GM18870 (cell line): ENCODE measurements around the gene CACNA1C.

Experiments
- ATAC-seq: cut with Tn5 transposase; IDR thresholded peaks from one replicate; pipeline ENCODE4 v1.9.1; 2021; ENCODE audit warnings: moderate library complexity; ENCODE audit not compliant: unreplicated experiment

The CACNA1C gene

DNA sequence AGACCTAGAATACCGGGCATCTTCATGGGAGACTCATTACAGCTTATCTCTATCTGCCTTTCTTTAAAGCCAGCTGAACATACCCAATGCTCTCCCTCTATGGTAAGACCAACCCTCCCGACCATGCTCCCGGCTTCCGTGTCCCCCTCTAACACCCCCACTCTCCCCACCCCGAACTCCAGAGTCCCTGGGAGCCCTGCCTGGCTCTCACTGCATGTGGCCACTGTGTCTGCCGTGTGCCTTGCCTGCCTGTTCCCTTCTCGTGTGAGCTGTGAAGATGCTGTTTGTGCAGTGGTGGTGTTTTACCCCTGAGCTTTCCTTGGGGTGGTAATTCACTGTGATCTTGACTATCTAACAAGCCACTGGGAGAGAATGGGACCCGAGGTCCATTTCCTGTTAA is 595.6 kb downstream of the CACNA1C start:
- no peak for ATAC-seq

DNA sequence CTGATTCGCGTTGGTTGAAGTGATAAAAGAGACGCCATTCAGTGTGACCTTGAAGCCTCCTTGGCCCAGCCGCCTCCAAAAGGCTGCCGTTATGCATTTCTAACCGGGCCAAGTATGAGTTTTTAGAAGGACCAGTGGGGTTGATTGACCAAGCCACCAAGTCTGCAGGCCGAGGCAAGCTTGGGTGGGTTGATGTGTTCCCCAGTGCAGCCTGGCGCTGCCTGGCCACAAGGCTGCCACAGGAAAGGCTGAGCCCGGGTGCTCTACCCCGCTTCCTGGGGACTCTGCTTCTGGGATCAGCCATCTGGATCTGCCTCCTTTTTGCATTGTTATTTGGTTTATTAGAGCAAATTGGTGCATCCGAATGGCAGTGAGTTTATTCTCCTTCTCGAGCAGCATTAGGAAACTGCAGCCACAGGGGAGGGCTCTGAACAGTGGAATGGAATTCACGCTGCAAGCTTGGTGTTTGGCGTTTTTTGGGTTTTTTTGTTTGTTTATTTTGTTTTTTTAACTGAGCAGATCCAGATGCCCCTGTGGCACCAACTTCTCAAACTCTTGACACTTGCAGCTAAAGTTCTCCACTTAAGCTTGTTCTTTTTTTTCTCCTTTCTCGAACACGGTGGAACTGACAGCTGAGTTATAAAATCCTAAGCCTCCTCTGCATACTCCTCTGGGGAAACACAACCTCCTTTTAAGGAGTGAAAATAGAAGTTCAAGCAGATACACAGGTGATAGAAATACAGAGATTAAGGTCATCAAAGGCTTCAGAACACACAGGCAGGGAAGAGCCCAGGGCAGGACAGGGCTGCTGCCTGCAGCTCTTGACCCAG is 596.6 kb downstream of the CACNA1C start:
- no peak for ATAC-seq

DNA sequence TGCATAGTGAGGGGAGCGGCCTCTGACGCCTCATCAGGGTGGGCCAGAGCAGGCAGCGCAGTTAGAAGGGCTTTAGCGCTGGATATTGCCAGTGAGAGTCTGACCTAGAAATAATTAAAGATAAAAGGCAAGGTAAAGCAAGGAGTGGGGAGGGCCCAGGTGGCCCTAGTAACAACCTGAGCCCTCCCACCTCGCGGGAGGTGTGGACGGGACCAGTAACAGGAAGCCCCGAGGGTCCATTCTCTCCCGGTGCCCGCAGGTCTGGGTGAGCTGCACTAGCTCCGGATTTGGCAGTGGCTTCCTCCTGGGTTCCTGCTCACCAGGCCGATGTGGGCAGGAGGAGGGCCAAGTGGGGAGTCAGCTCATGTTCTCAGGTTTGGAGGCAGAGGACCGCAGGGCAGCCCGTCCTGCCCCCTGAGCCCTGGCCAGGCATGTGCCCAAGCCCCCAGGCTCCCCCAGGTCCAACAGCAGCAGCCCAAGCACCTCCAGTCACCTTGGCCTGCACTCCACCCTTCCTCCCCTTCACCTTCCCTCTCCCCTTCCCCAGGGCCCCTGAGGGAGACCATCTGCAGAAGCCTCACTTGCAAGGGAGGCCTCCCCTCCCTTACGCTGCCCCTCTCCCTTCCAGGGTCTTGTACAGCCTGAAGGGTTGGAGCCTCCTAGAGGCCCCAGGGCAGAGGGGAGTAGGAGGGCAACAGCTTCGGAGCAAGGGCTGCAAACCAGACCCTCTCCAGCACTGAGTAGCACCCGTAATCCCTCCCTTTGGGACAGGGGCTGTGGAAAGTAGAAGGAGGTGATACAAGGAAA is 597.7 kb downstream of the CACNA1C start:
- ATAC-seq, result no peak

DNA sequence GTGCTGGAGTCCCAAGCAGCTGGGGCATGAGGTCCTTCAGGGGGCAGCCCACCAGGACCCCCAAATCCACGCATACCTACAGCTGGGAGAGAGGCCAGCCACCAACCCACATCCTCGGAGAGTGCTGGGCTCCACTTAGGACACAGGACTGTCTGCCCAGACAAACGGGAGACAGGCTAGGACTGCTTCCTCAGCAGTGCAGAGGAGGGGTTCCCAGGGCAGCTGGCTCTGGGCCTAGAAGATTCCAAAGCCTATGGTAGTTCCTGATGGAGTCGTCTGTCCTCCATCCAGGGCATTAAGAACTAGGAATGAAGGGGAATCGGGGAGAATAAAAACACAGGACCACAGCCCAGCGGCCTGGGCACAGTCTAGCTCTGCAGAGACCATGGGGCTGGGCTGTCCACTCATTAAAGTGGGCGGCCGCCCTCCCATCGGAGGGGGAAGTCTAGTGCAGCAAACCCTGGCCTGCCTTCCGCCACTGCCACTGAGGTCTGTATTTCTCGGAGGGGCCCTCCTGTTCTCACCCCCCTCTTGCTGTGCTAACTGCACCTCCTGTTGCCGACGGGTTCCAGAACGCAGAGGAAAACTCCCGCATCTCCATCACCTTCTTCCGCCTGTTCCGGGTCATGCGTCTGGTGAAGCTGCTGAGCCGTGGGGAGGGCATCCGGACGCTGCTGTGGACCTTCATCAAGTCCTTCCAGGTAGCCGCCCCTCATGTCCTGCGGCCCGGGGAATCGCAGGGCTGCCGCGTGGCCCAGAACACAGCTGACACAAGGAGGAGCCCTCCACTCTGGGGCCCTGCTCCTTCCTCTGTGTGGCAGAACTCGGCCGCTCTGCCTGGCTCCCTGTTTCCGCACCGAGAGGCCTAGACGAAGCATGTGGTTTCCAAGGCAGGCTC is 598.5 kb downstream of the CACNA1C start:
- no peak for ATAC-seq

DNA sequence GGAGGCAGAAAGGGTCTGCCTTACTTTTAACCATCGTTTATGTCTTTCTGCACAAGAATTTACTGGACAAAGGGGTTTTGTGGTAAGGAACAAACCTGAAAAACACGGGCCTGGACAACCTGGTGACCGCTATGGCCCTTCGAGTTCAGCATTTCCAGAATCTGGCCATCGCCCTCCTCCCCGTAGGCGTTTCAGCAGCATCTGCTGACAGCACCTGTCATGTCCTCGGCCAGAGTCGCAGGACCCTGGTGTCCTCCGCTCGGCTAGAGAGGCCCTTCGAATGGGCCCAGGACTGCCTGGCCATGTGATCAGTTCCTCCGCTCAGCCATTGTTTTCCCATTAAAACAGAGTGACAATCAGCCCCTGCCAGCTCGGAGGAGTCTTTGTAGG is 599.2 kb downstream of the CACNA1C start:
- ATAC-seq, result no peak

DNA sequence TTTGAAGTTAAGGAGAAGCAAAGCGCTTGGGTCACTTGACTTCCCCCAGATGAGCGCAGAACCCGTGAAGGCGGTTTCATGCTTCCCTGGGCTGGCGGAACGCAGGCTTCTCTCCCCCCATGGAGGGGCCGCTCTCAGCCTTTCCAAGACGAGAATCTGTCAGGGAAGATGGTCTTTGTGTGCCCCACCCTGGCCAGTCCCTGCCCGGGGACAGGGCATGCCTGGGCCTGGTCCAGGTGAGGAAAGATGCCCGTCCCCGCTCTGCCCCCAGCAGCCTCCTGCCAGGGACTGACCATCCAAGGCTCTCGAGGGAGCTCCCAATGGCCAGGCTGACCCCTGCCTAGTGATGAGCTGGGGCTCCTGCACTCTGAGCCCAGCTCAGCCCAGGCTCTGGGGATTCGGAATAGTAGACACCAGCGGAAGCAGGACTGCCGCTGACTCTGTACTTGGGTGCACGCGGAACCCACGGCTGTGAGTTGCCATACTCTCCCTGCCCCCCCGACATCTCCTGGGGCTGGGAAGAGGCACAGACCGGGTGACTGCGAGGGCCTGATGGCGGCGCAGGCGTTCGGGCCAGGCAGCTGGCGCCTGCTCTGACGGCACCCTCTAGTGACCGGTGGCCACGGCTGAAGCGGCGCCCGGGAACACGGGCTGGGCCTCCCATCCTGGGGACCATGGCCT is 599.8 kb downstream of the CACNA1C start:
- ATAC-seq, result no peak

DNA sequence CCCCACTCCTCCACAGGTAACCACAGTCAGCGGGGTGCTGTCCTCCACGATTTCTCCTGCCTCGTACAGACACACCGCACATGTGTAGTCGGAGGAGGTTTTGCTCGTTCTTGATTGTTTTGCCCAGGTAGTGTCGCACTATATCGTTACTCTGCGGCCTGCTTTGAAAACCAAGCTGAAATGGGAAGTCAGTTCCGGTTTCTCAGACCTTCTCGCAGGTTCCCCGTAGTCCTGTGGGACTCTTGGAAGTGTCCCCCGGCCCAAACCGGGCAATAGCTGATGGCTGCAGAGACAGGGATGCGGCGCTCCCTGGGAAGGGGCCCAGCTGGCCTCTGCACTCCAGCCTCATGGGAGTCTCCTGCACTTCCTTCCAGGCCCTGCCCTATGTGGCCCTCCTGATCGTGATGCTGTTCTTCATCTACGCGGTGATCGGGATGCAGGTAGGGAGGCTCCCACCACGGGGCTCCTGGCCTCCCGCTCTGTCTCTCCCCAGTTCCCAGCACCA is 600.7 kb downstream of the CACNA1C start:
- no peak for ATAC-seq

DNA sequence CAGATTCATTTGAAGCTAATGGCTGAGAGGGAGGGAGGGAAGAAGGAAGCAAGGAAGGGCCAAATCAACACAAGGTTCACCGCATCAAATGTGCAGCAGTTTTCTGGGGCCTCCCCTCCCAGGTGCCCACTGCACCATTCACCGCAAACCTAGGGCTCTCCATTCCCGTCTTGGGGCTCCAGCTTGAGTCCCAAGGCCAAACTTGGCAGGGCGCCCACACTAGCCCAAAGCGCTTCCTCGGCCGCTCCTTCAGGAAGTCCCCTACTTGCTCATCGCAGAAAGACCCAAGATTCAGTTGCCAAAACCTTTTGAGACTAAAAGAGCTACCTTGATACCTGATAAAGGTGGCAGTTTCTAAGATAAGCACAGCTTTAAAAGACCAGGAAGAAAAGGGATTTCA is 601.5 kb downstream of the CACNA1C start:
- ATAC-seq, result no peak

DNA sequence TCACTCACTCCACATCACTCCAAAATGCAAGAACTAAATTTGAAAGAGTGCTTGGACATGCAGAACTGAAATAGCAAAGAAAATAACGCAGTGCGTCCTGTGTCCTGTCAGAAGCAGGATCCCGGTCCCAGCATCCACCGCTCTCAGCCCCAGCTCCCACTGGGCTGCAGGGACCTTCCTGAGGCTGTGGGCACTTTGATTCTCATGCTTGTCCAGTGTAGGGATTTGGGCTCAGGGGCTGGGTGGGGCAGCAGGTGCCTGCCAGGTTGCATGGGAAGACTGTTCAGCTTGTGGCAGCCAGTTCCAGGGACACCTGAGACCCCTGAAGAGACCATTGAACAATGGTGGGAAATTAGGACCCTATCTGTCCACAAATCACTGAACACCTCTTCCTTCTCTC is 602.0 kb downstream of the CACNA1C start:
- ATAC-seq, result no peak

DNA sequence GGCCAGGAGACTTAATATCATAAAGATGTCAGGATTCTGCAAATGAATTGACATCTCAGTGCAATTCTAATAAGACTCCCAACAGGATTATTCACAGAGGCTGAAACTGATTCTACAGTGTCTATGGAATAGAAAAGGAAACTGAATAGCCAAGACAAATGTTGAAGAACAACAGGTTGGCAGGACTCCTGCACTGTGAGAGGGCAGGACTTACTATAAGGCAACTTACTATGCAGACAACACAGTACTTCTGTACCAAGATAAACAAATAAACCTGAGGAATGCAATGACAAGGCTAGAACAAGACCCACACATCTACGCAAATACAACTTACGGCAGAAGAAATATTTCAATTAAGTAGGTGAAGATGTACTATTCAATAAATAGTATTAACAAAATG is 609.7 kb downstream of the CACNA1C start:
- no peak for ATAC-seq

DNA sequence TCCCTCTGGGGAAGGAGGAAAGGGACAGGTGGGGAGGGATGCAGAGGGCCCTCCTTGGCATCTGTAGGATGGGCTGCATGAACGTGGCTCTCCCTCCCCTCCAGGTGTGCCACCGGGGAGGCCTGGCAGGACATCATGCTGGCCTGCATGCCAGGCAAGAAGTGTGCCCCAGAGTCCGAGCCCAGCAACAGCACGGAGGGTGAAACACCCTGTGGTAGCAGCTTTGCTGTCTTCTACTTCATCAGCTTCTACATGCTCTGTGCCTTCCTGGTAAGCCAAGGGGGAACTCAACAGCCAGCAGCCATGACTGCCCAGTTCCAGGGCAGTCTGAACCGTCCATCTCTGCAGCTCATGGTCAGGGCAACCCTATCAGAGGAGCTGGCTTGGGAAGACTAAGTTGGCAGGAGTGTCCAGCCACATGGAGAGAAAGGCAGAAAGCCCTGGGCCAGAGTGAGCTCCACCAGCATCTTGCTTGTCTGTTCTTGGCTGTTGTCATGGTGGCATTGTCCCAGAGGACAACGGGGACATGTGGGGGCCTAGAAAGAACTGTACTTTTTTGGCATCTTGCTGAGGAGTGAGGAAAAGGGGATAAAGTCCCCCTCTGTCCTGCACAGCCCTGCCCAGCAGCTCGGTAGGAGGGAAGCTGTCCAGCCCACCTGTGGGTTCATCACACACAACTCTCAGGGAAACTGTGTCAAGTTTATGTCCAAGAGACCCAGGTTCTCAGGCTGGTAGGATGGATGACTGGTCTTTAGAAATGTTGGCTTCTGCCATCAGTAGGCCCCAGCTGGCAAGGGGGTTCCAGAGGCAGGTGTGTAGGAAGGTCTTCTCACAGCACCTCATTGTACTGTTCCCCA is 612.2 kb downstream of the CACNA1C start:
- no peak for ATAC-seq

DNA sequence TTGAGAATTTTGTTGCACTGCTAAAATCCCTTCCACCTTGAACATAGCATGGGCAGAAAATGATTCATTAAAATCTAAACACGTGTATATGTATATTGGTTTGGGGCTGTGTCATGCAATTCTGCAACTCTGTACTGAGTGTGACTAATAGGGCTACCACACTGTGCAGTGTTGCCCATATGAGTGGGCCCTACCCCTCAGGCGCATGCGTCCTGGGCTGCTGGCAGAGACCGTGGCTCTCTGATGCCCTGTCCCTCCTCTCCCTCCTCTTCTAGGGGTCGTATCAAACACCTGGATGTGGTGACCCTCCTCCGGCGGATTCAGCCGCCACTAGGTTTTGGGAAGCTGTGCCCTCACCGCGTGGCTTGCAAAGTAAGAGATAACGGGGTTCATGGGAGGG is 613.6 kb downstream of the CACNA1C start:
- no peak for ATAC-seq

DNA sequence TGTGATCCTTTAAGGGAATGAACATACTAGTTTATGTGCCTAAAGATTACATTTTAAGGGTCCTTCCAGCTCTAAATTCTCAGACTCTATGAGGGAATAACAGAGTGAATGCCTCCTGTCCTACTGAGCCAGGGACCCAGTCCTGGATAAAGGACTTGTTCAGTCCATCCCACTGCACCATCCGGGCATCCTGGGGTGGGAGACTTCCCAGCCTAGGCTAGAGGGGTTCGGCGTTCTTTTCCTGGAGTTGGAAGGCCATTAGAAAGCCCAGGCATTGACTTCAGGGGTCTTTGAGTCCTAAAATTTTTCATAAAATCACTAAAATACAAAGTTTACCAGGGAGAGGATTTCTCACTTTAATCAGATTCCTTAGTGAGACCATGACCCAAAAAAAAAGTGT is 614.1 kb downstream of the CACNA1C start:
- no peak for ATAC-seq

DNA sequence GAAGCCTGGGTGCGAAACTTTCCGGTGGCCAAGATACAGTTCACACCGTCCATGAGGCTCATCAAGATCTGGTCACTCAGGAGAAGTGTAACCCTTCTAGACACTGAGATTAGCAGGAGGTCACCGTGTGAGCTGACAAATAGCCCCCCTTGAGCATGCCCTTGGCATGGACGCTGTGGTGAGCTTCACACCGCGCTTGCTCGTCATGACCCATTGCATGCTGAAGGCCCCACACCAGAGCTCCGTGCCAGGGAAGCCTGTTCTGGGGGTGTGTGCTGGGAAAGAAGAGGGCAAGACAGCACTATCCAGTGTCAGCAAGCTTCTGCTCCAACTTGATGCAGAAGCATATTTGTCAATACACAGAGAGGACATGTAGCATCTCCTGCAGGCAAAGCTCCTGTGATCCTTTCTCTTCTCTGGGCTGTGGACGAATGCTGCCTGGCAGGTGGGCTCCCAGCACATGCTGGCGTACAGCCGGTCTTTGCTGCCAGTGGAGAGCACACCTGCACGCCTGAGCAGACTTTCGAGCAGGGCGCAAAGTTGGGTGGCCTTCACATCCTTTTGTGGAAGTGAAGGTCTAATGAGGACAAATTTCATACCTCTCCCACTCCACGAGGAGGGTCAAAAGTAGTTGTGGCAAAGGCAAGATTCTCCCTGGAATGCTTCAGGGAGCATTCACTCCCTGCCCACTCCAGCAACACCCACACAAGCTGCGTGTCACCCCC is 615.1 kb downstream of the CACNA1C start:
- no peak for ATAC-seq

DNA sequence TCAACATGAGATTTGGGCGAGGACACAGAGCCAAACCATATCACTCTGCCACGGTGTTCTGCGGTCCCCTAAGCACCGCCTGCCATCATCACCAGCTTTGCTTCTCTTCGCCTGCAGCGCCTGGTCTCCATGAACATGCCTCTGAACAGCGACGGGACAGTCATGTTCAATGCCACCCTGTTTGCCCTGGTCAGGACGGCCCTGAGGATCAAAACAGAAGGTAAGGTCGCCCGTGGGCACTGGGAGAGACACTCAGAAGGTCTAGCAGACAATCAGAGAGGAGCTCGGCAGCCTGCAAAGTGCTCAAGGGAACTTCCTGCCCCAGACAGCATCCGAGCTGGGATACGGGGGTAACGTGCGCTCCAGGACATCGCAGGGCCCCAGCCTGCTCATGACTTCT is 616.0 kb downstream of the CACNA1C start:
- no peak for ATAC-seq

DNA sequence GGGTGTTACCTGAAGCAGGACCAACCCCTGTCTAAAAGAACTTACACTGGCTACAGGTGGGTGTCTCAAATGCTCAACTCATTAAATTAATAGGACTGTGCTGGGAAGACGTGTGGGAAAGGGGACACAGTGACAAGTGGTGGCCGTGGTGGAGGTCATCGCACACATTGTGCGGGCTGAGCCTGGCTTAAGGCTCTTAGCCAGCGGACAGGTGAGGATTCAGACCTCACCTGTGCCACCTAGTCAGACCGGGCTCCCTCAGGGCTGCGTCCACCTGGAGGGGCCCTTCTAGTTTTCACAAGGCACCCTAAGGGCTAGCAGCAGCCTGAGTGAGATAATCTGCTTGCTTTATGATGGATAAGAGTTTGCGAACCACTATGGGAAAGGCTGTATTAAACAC is 616.8 kb downstream of the CACNA1C start:
- ATAC-seq, result no peak

DNA sequence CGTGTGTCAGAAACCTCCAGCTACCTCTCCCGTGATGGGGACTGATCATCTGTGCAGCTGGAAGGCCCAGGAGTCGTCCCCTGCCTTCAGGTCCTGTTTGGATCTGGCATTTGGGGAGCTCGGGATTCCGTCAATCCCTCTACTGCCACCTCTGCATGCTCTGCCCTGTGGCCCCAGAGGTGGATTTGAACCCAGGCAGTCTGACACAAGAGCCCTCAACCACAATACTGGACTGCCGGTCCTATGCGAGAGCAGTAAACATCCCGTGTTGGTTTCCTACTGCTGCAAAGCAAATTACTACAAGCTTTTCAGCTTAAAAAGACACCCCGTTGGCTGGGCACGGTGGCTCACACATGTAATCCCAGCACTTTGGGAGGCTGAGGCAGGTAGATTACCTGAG is 620.1 kb downstream of the CACNA1C start:
- no peak for ATAC-seq

DNA sequence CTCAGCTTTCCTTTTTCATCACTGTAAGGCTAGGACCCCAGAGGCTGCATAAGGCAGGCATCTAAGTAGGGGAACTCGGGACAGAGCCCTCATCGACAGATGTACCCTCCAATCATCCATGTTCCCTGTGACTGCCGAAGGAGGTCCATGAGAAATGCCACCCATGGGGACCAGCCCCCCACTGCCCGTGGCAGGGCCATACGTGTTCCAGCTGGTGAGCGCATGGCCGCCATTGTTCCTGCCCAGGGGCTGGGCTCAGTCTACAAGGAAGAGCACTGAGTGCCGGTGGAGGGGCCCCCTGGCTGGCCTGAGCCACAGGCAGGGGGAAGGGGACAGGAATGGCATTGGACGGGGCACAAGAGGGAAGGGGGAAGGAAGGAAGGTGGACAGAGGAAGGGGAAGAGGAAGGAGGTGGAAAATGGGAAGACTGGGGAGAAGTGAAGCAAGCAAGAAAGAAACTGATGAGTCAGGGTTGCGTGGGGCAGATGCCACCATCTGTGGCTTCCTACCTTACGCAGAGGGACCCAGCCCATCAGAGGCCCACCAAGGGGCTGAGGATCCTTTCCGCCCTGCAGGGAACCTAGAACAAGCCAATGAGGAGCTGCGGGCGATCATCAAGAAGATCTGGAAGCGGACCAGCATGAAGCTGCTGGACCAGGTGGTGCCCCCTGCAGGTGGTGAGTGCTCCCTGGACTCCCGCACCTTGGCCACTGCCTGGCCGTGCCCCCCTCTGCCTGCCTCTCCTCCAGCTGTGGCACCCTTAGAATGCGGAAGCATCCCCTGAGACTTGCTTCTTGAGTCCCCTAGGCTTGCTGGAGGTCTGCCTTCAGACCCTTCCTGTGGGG is 621.4 kb downstream of the CACNA1C start:
- no peak for ATAC-seq
